RWPE1 (cell line): Measurements from ENCODE around the gene OVCA2.
A peak's percentile ranks its signal among the peaks of the same experiment; 100 is the strongest.

Source experiments
- CTCF ChIA-PET: fragments of 350-600 bp; sonication (Branson Sonifier 250); formaldehyde crosslinking; extraction: SDS; loops from one replicate; lab custom pipeline; 2021; lab: Yijun Ruan, JAX
- POLR2A ChIA-PET: fragments of 400-600 bp; formaldehyde crosslinking; extraction: SDS; loops from one replicate; lab custom pipeline; 2020; ENCODE audit warnings: antibody characterized with exemption; ENCODE audit not compliant: low non-redundant PET; lab: Yijun Ruan, JAX
- DNase-seq: peaks from one replicate; pipeline ENCODE4 v3.0.0; 2012; ENCODE audit warnings: low spot score
- H3K27ac ChIP-seq: fragments of 450-650 bp; 2 replicates; pipeline ENCODE4 v1.5.1; 2017
- TF ChIP-seq, protein P1 (sequence below): fragments of 450-650 bp; conservative IDR thresholded peaks from 2 replicates; pipeline ENCODE4 v1.5.1; 2017; ENCODE audit warnings: low read depth, mild to moderate bottlenecking

Gene OVCA2

DNA sequence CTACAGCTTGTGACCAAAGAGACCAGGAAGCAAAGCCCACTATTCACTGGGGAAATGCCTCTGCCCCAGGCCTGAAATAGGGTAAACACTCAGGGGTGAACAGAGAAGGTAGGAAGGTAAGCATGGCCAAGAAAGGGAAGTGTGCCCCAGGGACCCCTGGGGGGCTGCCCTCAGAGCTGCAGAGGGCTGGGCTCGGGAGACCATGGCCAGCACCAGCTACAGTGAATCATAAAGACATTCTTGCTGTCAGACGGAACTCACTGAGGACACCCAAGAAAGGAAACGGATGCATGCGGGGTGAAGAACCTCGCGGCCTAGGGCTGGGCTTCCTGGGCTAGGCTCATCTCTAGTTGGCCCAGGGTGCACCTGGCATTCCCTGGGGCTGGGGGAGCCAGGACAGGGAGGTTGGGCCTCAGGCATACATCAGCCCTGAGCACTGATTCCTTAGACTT is 22.7 kb downstream of the OVCA2 start:
- POLR2A ChIA-PET = no interaction called here
- CTCF ChIA-PET = no interaction called here
- H3K27ac ChIP-seq = peak overlapping the region; percentile 51; the same call in 1 of the 2 replicates
- TF ChIP-seq, protein P1, sequence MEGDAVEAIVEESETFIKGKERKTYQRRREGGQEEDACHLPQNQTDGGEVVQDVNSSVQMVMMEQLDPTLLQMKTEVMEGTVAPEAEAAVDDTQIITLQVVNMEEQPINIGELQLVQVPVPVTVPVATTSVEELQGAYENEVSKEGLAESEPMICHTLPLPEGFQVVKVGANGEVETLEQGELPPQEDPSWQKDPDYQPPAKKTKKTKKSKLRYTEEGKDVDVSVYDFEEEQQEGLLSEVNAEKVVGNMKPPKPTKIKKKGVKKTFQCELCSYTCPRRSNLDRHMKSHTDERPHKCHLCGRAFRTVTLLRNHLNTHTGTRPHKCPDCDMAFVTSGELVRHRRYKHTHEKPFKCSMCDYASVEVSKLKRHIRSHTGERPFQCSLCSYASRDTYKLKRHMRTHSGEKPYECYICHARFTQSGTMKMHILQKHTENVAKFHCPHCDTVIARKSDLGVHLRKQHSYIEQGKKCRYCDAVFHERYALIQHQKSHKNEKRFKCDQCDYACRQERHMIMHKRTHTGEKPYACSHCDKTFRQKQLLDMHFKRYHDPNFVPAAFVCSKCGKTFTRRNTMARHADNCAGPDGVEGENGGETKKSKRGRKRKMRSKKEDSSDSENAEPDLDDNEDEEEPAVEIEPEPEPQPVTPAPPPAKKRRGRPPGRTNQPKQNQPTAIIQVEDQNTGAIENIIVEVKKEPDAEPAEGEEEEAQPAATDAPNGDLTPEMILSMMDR = no peak
- no peak for DNase-seq

DNA sequence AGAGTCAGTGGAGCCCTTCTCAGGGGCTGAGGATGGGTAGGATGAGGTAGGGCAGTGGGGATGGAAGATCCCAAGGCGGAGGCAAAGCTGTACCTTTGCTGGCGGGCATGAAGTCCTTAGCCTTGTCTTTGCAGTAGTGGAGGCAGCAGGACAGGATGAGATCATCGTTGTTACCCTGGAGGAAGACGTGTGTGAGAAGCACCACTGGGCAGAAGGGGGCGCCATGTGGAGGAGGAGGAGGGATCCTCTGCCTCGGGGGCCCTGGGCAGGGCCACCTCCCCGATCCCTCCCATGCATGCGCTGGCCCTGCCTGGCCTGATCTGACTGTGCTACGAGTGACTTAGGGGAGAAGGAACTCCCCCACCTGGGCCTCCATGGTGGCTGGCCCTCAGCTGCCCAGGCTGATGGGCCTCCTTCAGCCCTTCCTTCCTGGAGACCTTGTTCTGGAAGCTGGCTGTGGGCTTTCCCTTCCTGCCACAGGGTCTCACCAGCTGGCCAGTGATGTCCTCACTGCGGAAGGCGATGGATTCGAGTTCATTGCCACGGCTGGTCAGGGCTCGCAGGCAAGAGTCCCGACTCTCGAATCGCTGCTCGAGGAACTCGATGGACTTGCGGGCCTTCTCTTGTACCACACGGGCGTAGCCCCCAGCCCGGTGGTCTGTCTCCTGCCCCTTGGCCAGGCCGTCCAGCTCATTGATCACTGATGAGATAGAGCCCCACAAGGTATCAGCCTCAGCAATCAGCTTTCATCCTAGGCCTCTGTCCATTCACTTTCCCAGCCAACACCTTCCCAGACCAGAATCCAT is 23.4 kb downstream of the OVCA2 start:
- no peak for DNase-seq

DNA sequence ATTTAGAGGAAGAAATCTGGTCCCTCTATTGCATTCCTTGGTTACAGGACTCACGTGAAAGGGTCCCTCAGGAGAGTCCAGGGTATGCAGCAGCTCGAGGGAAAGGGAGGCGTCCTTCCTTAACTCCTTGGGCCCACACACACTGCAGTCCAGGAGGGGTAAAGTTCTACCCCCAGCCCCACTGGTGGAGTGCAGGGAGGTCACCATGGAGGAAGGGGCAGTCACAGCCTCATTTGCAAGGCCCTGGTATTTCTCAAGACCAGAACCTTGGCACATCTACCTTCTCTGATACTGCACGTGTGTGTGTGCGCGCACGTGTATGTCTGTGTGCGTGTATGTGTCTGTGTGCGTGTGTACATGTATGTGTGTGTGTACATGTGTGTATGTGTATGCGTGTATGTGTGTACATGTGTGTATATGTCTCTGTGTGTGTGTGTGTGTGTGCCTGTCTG is 24.2 kb downstream of the OVCA2 start:
- ChIA-PET POLR2A (no interaction called here), CTCF (no interaction called here)
- peak overlapping the region; percentile 51; the same call in 1 of the 2 replicates for H3K27ac ChIP-seq
- TF ChIP-seq, protein P1 = no peak
- DNase-seq = no peak

More for the DNA sequence above, 23.4 kb downstream of the OVCA2 start:
- ChIA-PET POLR2A (no interaction called here), CTCF (interaction anchor here (0.6 kb wide), 1 partner anchor 102 kb away, joined by 3 read pairs; no protein-coding TSS in a partner anchor)
- H3K27ac ChIP-seq = peak overlapping the region; percentile 51; the same call in 1 of the 2 replicates
- TF ChIP-seq, protein P1 = no peak

DNA sequence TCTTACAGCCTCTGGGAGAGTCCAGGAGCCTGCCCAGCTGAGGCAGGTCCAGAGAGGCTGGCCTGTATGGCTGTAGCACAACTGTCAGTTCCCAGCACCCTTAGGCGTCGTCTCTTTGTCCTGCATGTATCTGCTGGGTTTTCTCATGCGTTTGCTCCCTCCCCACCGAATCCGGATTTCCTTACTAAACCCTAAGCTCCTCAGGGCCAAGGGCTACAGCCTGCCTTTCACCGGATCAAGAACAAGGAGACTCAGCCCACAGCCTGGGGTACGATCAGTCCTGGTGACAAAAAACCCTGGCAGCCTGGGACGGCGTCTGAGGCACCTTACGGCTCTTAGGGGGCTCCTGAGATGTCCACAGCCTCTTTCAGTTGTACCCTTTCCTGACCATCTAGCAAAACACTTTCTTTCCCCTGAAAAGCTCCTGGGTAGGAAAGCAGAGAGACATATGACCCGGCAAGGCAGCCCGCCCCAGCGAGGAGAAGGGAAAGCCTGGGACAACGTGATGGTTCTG is 25.3 kb downstream of the OVCA2 start:
- ChIA-PET CTCF (interaction anchor here (0.7 kb wide), 1 partner anchor 13 kb away, joined by 3 read pairs; the partner anchor contains the start of gene HIC1), POLR2A (no interaction called here)
- H3K27ac ChIP-seq = peak overlapping the region; percentile 51
- no peak for DNase-seq
- TF ChIP-seq, protein P1 = no peak

DNA sequence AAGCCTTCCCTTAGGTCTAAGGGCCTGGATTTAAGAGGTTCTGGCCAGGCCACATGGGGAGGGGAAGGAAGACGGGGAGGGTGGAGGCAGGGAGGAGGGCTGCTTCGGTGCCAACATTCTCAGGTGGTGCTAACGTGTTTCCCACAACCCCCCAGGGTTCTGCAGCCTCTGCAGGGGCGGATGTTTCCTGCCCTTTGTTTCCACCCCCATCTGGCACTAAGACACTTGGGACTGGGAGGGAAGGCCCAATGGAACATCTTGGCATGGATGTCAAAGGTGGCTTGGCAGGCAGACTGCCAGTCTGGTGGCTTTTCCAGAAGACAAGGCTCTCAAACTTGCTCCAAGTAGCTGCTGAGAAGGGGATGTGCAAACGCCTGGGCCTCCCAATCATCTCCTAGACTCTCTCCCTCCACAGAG is 25.8 kb downstream of the OVCA2 start:
- DNase-seq = no peak
- TF ChIP-seq, protein P1 = no peak
- CTCF ChIA-PET = interaction anchor here (0.6 kb wide), 1 partner anchor 250 kb away, joined by 3 read pairs; no protein-coding TSS in a partner anchor
- H3K27ac ChIP-seq = peak overlapping the region; percentile 51
- POLR2A ChIA-PET = no interaction called here

DNA sequence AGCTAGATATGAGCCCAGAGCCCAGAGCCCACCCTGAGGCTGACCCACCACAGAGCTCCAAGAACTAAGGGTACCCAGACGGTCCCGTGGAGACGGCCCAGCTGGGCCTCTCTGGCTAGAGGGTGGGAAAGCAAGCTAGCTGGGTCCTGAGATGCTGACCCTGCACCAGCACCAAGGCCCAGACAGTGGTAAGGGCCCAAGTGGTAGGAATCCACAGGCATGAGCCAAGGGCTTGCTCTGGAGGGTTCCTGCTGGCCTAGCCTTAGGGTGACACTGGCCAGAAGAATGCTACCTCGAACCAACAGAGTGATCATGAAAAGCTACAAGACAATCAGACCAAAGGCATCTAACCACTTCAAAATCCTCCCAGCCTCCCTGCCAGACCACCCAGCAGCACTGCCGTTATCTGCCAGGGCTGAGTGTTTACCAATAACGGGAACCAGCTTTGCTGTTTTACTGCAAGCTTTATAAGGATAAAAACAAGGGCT is 26.3 kb downstream of the OVCA2 start:
- POLR2A ChIA-PET = no interaction called here
- no peak for DNase-seq
- H3K27ac ChIP-seq = peak overlapping the region; percentile 51
- CTCF ChIA-PET = interaction anchor here (0.6 kb wide), 1 partner anchor 249 kb away, joined by 3 read pairs; no protein-coding TSS in a partner anchor
- TF ChIP-seq, protein P1 = no peak
